ENCODE measurements around the gene ABCG1. TPM values are rescaled to one million over a fixed set of nuclear protein-coding genes. Genes with fewer than 3 reads are reported as not detected.
A peak's percentile ranks its signal among the peaks of the same experiment; 100 is the strongest.
"Not testable (repeated sequence)": the region's sequence is repeated elsewhere in the genome, so short reads cannot be mapped to it uniquely, and the experiment has no call there.

The ABCG1 gene
- total RNA-seq, 1 donor from 2014 or later, result 138 TPM

GRCh38 chr21:42288962-42289361, 70.0 kb downstream of the ABCG1 start:
- TF ChIP-seq CTCF (IDR thresholded peaks at IDR 0.05; ENCODE audit: insufficient read depth, low read length, severe bottlenecking), result no peak
- no peak for FAIRE-seq
- Histone ChIP-seq H3K36me3 (ENCODE audit: control insufficient read depth, insufficient read depth, low read length) (peaks cover 8% of the 10 kb centered on the region), H3K27me3 (ENCODE audit: control insufficient read depth, insufficient read depth, low read length) (no peaks in the 10 kb centered on the region), H3K4me3 (ENCODE audit: low read depth, low read length) (no peak overlapping the region)
- no peak for DNase-seq (ENCODE audit: low read depth)

GRCh38 chr21:42289926-42290325, 71.0 kb downstream of the ABCG1 start:
- DNase-seq (ENCODE audit: low read depth) (no peak), FAIRE-seq (no peak)
- Histone ChIP-seq H3K36me3 (ENCODE audit: control insufficient read depth, insufficient read depth, low read length) (peaks cover 9% of the 10 kb centered on the region), H3K4me3 (ENCODE audit: low read depth, low read length) (no peak overlapping the region), H3K27me3 (ENCODE audit: control insufficient read depth, insufficient read depth, low read length) (no peaks in the 10 kb centered on the region)
- TF ChIP-seq CTCF (IDR thresholded peaks at IDR 0.05; ENCODE audit: insufficient read depth, low read length, severe bottlenecking), result no peak

- FAIRE-seq (no peak), DNase-seq (ENCODE audit: low read depth) (no peak)
- H3K4me3 ChIP-seq (ENCODE audit: low read depth, low read length), result no peak overlapping the region
- H3K36me3 ChIP-seq (ENCODE audit: control insufficient read depth, insufficient read depth, low read length), result peaks cover 9% of the 10 kb centered on the region
- TF ChIP-seq CTCF (IDR thresholded peaks at IDR 0.05; ENCODE audit: insufficient read depth, low read length, severe bottlenecking), result no peak
- no peaks in the 10 kb centered on the region for H3K27me3 ChIP-seq (ENCODE audit: control insufficient read depth, insufficient read depth, low read length)
These were observed 71.6 kb downstream of the ABCG1 start for GRCh38 chr21:42290505-42290904.

GRCh38 chr21:42291003-42291750, 72.2 kb downstream of the ABCG1 start:
- H3K27me3 ChIP-seq (ENCODE audit: control insufficient read depth, insufficient read depth, low read length), result no peaks in the 10 kb centered on the region
- FAIRE-seq, result no peak
- H3K36me3 ChIP-seq (ENCODE audit: control insufficient read depth, insufficient read depth, low read length), result peaks cover 6% of the 10 kb centered on the region
- H3K4me3 ChIP-seq (ENCODE audit: low read depth, low read length), result no peak overlapping the region
- DNase-seq (ENCODE audit: low read depth), result no peak
- no peak for TF ChIP-seq CTCF (IDR thresholded peaks at IDR 0.05; ENCODE audit: insufficient read depth, low read length, severe bottlenecking)

GRCh38 chr21:42291751-42292562, 73.0 kb downstream of the ABCG1 start:
- Histone ChIP-seq H3K36me3 (ENCODE audit: control insufficient read depth, insufficient read depth, low read length) (peaks cover 6% of the 10 kb centered on the region), H3K4me3 (ENCODE audit: low read depth, low read length) (no peak overlapping the region), H3K27me3 (ENCODE audit: control insufficient read depth, insufficient read depth, low read length) (no peaks in the 10 kb centered on the region)
- no peak for FAIRE-seq
- no peak for TF ChIP-seq CTCF (IDR thresholded peaks at IDR 0.05; ENCODE audit: insufficient read depth, low read length, severe bottlenecking)
- no peak for DNase-seq (ENCODE audit: low read depth)

- H3K27me3 ChIP-seq (ENCODE audit: control insufficient read depth, insufficient read depth, low read length); DNase-seq (ENCODE audit: low read depth); H3K36me3 ChIP-seq (ENCODE audit: control insufficient read depth, insufficient read depth, low read length); H3K4me3 ChIP-seq (ENCODE audit: low read depth, low read length): not testable (repeated sequence)
- peak; percentile 100 for FAIRE-seq
These were observed 73.7 kb downstream of the ABCG1 start for GRCh38 chr21:42292563-42293142.
